ENCODE measurements around the gene HDLBP.

GRCh38 chr2:241354668-241355658 lies 39.5 kb upstream of the HDLBP start:
- TF ChIP-seq CTCF (conservative IDR thresholded peaks at IDR 0.05 in 1 of 2, IDR thresholded peaks at IDR 0.05 in 1 of 2; ENCODE audit: extremely low read depth in 1 of 2, insufficient read depth in 1 of 2, low read depth in 1 of 2, low read length in 2 of 2) (no peak), EZH2 (IDR thresholded peaks at IDR 0.05; ENCODE audit: borderline replicate concordance, low read length) (no peak)

Data from mammary epithelial cell (primary cell).